ENCODE measurements around the gene HIVEP2.

HIVEP2 gene

DNA sequence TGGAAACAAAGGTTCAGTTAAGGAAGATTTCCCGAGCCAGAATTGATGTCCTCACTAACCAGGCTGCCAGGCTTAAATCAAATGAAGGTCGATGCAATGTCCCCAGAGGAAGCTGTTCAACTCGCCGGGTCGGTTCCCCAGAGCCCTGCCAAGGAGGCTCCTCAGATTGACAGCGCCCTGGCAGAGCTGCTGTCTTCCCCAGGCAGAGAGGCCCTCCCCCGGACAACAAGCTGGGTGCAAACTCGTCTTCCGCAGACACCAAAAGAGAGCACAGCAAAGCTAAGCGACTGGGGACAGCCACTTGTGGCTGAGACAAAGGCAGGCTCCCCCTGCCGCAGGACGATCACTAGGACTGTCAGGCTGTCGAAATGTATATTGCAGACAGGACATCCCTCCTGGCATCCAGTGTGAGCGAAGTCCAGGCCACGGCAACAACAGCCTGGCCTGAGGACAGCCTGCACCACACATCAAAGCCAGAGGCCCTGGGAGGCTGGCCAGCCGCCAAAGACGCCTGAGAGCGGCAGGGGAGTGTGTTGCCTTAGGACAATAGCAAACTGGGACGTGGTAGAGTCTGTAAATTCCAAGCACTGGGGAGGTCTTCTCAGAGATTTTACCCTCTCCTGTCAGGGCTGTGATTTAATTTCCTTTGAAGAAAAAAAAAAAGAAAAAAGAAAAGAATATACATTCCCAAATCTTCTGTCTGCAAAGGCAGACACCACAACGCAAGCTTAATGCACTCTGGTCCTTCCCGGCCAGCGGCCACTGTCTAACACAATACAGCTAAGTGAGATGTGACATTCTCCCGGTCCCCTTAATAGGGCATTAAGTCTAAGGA, 99.1 kb downstream of the HIVEP2 start:
- Histone ChIP-seq H3K9ac (ENCODE audit: low read depth in 1 of 2, low read length in 2 of 2) (peak overlapping the region; percentile 40 to 67), H3K36me3 (ENCODE audit: control insufficient read depth in 1 of 2, insufficient read depth in 2 of 2, low read length in 2 of 2) (no peaks in the 10 kb centered on the region), H3K4me1 (ENCODE audit: control insufficient read depth in 1 of 2, insufficient read depth in 2 of 2, low read length in 2 of 2) (peaks cover 65 to 84% of the 10 kb centered on the region in 2 donors), H3K27ac (ENCODE audit: low read depth, low read length) (peak overlapping the region; percentile 81), H3K9me3 (ENCODE audit: control insufficient read depth in 1 of 2, low read length in 2 of 2) (no peaks in the 10 kb centered on the region), H3K27me3 (ENCODE audit: control insufficient read depth in 1 of 2, insufficient read depth in 2 of 2, low read length in 2 of 2) (no peaks in the 10 kb centered on the region), H3K4me3 (ENCODE audit: low read depth in 1 of 2, low read length in 2 of 2) (peak overlapping the region; percentile 57 to 58)

DNA sequence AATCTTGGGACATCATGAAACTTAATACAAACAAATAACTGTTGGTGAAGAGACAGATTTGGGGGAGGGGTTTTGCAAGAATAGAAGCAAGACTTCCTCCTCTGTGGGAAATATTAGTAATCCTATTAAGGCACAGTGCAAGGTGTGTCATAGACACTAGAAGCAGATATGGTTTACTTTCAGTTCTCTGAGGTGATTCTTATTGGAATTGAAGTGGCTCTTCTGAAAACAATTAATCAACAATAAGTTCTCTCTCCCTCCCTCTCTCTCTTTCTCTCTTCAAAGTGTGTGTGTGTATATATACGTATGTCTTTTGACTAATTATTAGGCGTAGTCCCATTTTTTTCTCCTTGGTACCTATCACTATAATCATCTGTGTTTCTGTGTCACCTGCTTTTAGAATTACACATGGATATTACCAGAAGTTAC, 99.8 kb downstream of the HIVEP2 start:
- Histone ChIP-seq H3K27me3 (ENCODE audit: control insufficient read depth in 1 of 2, insufficient read depth in 2 of 2, low read length in 2 of 2) (no peaks in the 10 kb centered on the region), H3K36me3 (ENCODE audit: control insufficient read depth in 1 of 2, insufficient read depth in 2 of 2, low read length in 2 of 2) (no peaks in the 10 kb centered on the region), H3K27ac (ENCODE audit: low read depth, low read length) (peak overlapping the region; percentile 81), H3K9me3 (ENCODE audit: control insufficient read depth in 1 of 2, low read length in 2 of 2) (no peaks in the 10 kb centered on the region), H3K4me3 (ENCODE audit: low read depth in 1 of 2, low read length in 2 of 2) (peak overlapping the region; percentile 57 to 58), H3K4me1 (ENCODE audit: control insufficient read depth in 1 of 2, insufficient read depth in 2 of 2, low read length in 2 of 2) (peaks cover 59 to 77% of the 10 kb centered on the region in 2 donors), H3K9ac (ENCODE audit: low read depth in 1 of 2, low read length in 2 of 2) (peak overlapping the region; percentile 40 to 67)

DNA sequence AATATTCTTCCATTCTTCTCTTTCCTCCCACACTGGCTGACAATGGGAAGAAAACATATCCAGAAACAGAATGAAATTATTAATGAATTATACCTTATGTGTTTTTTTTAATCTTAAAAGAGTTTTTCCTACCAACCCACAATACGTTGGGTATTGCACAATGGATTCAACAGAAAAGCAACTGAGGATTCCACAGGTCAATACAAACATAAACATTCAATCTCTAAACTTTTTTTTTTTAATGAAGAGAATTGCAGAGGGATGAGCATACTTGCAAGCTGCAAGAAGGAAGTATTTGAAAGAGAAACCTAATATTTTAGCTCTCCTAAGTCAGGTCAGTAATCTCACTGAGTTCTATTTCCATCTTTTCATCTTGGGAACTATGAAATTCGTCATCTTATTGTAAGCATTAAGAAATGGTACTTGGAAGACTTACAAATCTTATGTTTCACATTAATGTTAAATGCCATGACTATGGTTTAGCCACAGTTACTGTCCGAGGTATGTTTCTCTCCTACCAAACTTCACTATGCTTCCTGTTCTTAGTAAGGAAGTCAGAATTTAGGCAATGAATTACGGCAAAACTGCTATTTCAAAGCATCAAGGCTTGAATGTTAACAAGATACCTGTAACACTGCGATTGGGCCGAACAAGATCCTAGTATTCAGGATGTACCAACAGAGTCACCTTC, 100.8 kb downstream of the HIVEP2 start:
- Histone ChIP-seq H3K27me3 (ENCODE audit: control insufficient read depth in 1 of 2, insufficient read depth in 2 of 2, low read length in 2 of 2) (no peaks in the 10 kb centered on the region), H3K9me3 (ENCODE audit: control insufficient read depth in 1 of 2, low read length in 2 of 2) (no peaks in the 10 kb centered on the region), H3K9ac (ENCODE audit: low read depth in 1 of 2, low read length in 2 of 2) (peak overlapping the region in 1 of 2 donors; percentile 67), H3K4me3 (ENCODE audit: low read depth in 1 of 2, low read length in 2 of 2) (peak overlapping the region; percentile 57 to 58), H3K36me3 (ENCODE audit: control insufficient read depth in 1 of 2, insufficient read depth in 2 of 2, low read length in 2 of 2) (no peaks in the 10 kb centered on the region), H3K27ac (ENCODE audit: low read depth, low read length) (peak overlapping the region; percentile 62), H3K4me1 (ENCODE audit: control insufficient read depth in 1 of 2, insufficient read depth in 2 of 2, low read length in 2 of 2) (peaks cover 58 to 79% of the 10 kb centered on the region in 2 donors)

DNA sequence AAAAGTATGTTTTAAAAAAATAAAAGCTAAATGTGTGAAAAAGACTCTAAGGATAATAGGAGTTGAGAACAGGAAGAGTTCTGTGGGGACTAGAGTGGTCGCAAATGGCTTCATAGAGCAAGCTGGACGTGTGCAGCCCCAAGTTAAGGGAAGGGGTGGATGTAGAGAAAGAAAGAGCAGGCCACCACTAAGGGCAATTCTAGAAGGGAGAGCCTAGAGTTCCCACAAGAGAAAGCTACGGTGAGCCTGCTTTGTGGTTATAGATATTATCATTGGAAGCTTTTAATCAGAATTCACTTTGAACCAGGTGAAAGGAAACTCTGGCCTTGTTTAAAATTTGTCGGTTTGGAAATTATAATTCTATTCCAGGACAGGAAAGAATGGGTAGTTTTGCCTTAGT, 101.6 kb downstream of the HIVEP2 start:
- H3K36me3 ChIP-seq (ENCODE audit: control insufficient read depth in 1 of 2, insufficient read depth in 2 of 2, low read length in 2 of 2): no peaks in the 10 kb centered on the region
- no peak overlapping the region for H3K27ac ChIP-seq (ENCODE audit: low read depth, low read length)
- H3K27me3 ChIP-seq (ENCODE audit: control insufficient read depth in 1 of 2, insufficient read depth in 2 of 2, low read length in 2 of 2): no peaks in the 10 kb centered on the region
- peak overlapping the region; percentile 34 to 40 for H3K4me3 ChIP-seq (ENCODE audit: low read depth in 1 of 2, low read length in 2 of 2)
- H3K9ac ChIP-seq (ENCODE audit: low read depth in 1 of 2, low read length in 2 of 2): peak overlapping the region; percentile 22 to 40
- H3K4me1 ChIP-seq (ENCODE audit: control insufficient read depth in 1 of 2, insufficient read depth in 2 of 2, low read length in 2 of 2): peaks cover 57 to 76% of the 10 kb centered on the region in 2 donors
- H3K9me3 ChIP-seq (ENCODE audit: control insufficient read depth in 1 of 2, low read length in 2 of 2): no peaks in the 10 kb centered on the region

DNA sequence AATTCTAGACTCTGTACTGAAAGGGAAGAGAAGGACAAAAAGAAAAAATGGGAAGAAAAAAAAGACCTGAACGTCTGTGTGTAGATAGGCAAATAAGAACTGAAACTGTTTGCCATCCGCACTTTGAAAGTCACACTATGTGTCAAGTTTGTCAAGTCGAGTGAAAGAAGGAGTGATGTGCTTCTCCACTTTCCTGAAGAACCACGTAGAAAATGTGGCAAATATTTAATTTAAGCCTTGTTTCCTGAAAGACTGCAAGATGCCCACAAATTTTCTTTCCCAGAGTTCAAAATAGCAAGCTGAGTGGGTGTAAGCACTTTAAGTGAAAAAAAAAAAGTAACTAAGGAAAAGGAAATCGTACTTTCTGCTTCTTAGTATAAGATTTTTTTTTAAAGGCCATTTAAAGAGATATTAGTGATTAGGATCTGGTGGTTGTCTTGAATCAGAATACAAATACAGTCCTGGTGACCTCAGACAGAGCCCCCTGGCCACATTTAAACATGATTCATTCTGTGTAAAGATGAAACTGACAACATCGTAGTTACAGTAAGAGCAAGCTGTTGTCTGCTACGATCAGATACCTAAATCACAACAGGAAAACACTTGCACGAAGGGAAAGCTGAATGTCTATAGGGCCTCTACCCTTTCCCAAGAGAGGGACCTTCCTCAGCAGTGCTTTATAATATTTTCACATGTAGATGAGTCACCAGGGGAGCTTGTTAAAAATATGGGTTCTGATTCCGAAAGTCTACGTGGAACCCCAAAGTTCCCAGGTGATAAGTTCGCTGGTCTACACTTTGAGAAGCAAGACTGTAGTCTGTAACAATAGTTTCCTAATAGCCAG, 102.3 kb downstream of the HIVEP2 start:
- H3K27ac ChIP-seq (ENCODE audit: low read depth, low read length): peak overlapping the region; percentile 37

DNA sequence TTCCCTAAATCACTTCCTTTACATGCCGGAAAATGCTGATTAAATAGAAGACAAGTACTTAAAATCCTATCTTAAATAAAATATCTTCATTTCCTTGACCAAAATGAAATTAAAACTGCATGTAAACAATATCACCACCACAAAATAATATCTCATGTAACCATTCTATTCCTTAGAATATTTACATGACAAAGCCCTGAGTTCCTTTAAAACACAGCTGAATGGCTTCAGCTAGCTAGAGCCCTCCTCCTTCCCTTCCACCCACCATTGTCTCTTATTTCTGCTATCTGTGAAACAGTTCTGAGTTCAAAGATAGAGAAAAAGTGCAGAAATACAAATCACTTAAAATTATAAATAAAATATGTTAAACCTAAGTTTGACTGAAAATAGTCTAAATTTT, 103.1 kb downstream of the HIVEP2 start:
- Histone ChIP-seq H3K9ac (ENCODE audit: low read depth in 1 of 2, low read length in 2 of 2) (no peak overlapping the region), H3K36me3 (ENCODE audit: control insufficient read depth in 1 of 2, insufficient read depth in 2 of 2, low read length in 2 of 2) (no peaks in the 10 kb centered on the region), H3K27ac (ENCODE audit: low read depth, low read length) (no peak overlapping the region), H3K9me3 (ENCODE audit: control insufficient read depth in 1 of 2, low read length in 2 of 2) (no peaks in the 10 kb centered on the region), H3K27me3 (ENCODE audit: control insufficient read depth in 1 of 2, insufficient read depth in 2 of 2, low read length in 2 of 2) (no peaks in the 10 kb centered on the region), H3K4me1 (ENCODE audit: control insufficient read depth in 1 of 2, insufficient read depth in 2 of 2, low read length in 2 of 2) (peaks cover 60 to 77% of the 10 kb centered on the region in 2 donors), H3K4me3 (ENCODE audit: low read depth in 1 of 2, low read length in 2 of 2) (no peak overlapping the region)

More for the DNA sequence above, 102.3 kb downstream of the HIVEP2 start:
- peaks cover 61 to 79% of the 10 kb centered on the region in 2 donors for H3K4me1 ChIP-seq (ENCODE audit: control insufficient read depth in 1 of 2, insufficient read depth in 2 of 2, low read length in 2 of 2)
- no peaks in the 10 kb centered on the region for H3K36me3 ChIP-seq (ENCODE audit: control insufficient read depth in 1 of 2, insufficient read depth in 2 of 2, low read length in 2 of 2)
- H3K9me3 ChIP-seq (ENCODE audit: control insufficient read depth in 1 of 2, low read length in 2 of 2): no peaks in the 10 kb centered on the region
- no peaks in the 10 kb centered on the region for H3K27me3 ChIP-seq (ENCODE audit: control insufficient read depth in 1 of 2, insufficient read depth in 2 of 2, low read length in 2 of 2)
- H3K9ac ChIP-seq (ENCODE audit: low read depth in 1 of 2, low read length in 2 of 2): peak overlapping the region; percentile 40 to 63
- peak overlapping the region; percentile 40 to 48 for H3K4me3 ChIP-seq (ENCODE audit: low read depth in 1 of 2, low read length in 2 of 2)

DNA sequence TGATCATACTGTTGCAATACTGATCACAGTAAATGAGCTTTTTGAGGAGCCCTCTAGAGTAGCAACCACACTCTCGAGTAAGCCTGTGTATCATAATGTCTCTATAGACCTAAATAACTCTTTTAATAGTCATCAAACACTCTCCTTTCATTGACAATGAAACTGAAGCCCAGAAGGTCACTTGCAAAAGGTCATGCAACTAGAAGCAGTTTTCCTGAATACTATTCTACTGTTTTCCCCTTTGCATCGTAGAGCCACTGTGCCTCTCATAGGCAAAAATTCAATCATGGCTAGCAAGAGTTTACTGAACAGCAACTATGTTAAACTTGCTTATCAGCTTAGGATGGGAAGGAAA, 105.3 kb downstream of the HIVEP2 start:
- H3K4me1 ChIP-seq (ENCODE audit: control insufficient read depth in 1 of 2, insufficient read depth in 2 of 2, low read length in 2 of 2): peaks cover 37 to 55% of the 10 kb centered on the region in 2 donors
- H3K27ac ChIP-seq (ENCODE audit: low read depth, low read length): peak overlapping the region; percentile 3
- H3K9ac ChIP-seq (ENCODE audit: low read depth in 1 of 2, low read length in 2 of 2): peak overlapping the region; percentile 31 to 34
- peak overlapping the region; percentile 45 to 66 for H3K4me3 ChIP-seq (ENCODE audit: low read depth in 1 of 2, low read length in 2 of 2)
- no peaks in the 10 kb centered on the region for H3K9me3 ChIP-seq (ENCODE audit: control insufficient read depth in 1 of 2, low read length in 2 of 2)
- H3K27me3 ChIP-seq (ENCODE audit: control insufficient read depth in 1 of 2, insufficient read depth in 2 of 2, low read length in 2 of 2): no peaks in the 10 kb centered on the region
- H3K36me3 ChIP-seq (ENCODE audit: control insufficient read depth in 1 of 2, insufficient read depth in 2 of 2, low read length in 2 of 2): no peaks in the 10 kb centered on the region

DNA sequence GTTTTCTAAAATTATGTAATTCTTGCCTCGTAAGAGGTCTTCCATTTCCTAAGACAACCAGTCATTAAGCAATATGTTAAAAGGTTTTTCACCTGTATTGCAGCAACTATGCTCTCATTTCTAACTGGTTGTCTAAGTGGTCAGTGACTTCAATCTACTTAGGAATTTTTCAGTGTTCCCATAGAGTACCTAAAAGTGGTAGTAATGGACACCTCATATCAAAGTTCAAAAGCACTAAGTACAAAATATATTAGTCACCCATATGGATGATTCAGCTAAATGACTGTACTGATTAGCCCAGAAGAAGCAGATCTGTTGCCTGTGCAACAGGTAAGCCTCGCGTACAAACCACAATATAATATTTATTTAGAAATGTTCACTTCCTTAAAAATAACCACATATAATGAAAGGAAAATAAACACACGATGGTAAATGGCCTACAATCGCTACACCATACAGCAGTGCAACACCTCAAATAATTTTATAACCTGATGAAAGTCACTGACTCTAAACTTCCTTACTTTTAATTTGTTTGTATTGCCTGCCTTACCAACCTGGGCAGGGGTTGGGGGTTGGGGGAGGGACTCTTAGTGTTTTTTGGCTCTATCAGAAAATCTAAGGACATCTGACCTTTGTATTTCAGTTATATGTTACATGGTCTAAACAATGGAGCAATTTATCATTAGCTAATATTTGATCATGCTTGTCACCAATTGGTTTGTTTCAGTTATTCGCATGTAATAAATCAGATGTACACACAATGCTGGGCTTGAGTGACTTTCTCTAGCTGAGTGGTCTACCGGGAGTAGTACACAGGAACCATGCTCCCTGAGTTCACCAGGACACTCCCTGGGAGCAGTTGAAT, 105.9 kb downstream of the HIVEP2 start:
- H3K4me1 ChIP-seq (ENCODE audit: control insufficient read depth in 1 of 2, insufficient read depth in 2 of 2, low read length in 2 of 2): peaks cover 33 to 49% of the 10 kb centered on the region in 2 donors
- H3K36me3 ChIP-seq (ENCODE audit: control insufficient read depth in 1 of 2, insufficient read depth in 2 of 2, low read length in 2 of 2): no peaks in the 10 kb centered on the region
- peak overlapping the region; percentile 3 for H3K27ac ChIP-seq (ENCODE audit: low read depth, low read length)
- no peaks in the 10 kb centered on the region for H3K27me3 ChIP-seq (ENCODE audit: control insufficient read depth in 1 of 2, insufficient read depth in 2 of 2, low read length in 2 of 2)
- peak overlapping the region; percentile 45 to 66 for H3K4me3 ChIP-seq (ENCODE audit: low read depth in 1 of 2, low read length in 2 of 2)
- H3K9ac ChIP-seq (ENCODE audit: low read depth in 1 of 2, low read length in 2 of 2): peak overlapping the region; percentile 31 to 34
- H3K9me3 ChIP-seq (ENCODE audit: control insufficient read depth in 1 of 2, low read length in 2 of 2): no peaks in the 10 kb centered on the region

DNA sequence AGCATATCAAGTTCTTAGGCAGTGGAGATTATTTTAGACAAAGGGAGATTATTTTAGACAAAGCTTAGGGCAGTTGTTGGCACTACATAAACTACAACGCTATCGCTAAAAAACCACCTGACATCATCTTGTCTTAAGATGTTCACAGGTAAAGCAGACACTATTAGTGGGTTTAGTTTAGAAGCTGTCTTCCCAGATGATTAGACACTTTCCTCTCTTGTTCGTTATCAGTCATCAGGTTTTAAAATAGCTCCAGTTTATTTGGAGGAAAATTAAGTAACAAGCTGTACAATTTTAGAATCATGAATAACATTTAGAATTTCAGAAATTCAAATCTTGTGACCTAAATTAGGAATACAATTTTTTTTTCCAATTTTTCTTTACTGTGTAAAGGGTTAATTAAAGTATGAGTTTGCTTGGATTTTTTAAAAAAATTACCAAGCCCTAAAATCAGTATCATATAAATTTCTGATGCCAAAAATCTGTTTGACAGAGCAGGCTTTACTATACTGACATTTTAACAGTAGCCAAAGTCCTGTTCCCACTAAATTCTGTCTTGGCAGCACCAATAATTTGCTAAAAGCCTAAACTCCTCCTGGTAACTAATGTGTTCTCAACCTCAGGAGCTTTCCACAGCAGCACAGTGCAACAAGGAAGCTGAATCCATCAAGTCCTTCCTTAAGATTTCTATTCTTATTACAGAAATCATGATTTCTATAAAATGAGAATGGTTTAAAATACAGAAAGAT, 109.0 kb downstream of the HIVEP2 start:
- H3K9me3 ChIP-seq (ENCODE audit: control insufficient read depth in 1 of 2, low read length in 2 of 2): no peaks in the 10 kb centered on the region
- no peak overlapping the region for H3K27ac ChIP-seq (ENCODE audit: low read depth, low read length)
- H3K27me3 ChIP-seq (ENCODE audit: control insufficient read depth in 1 of 2, insufficient read depth in 2 of 2, low read length in 2 of 2): no peaks in the 10 kb centered on the region

More for the DNA sequence above, 109.0 kb downstream of the HIVEP2 start:
- Histone ChIP-seq H3K9ac (ENCODE audit: low read depth in 1 of 2, low read length in 2 of 2) (no peak overlapping the region), H3K4me1 (ENCODE audit: control insufficient read depth in 1 of 2, insufficient read depth in 2 of 2, low read length in 2 of 2) (peaks cover 27 to 38% of the 10 kb centered on the region in 2 donors), H3K36me3 (ENCODE audit: control insufficient read depth in 1 of 2, insufficient read depth in 2 of 2, low read length in 2 of 2) (no peaks in the 10 kb centered on the region), H3K4me3 (ENCODE audit: low read depth in 1 of 2, low read length in 2 of 2) (no peak overlapping the region)

All from duodenal mucosa (tissue), 2 donors.